MCF 10A (cell line): Measurements from ENCODE around the gene MGAT5B. TPM values are rescaled to one million over a fixed set of nuclear protein-coding genes. Genes with fewer than 3 reads are reported as not detected.

Experiments
- BruUV-seq: library from RNA; stranded (reverse); fragments of 400-500 nt; replicated peaks from 2 replicates; lab custom pipeline; 2021; lab: Mats Ljungman, UMichigan
- CTCF ChIA-PET: fragments of 300-600 bp; sonication (Branson Sonifier 250); formaldehyde crosslinking; extraction: SDS; loops from one replicate; lab custom pipeline; 2021; ENCODE audit warnings: antibody characterized with exemption, inconsistent platforms; lab: Yijun Ruan, JAX
- POLR2A ChIA-PET: fragments of 300-600, 350-650 bp; sonication (Branson Sonifier 250); formaldehyde crosslinking; extraction: SDS; loops from one replicate; lab custom pipeline; 2020; ENCODE audit warnings: antibody characterized with exemption, inconsistent platforms; lab: Yijun Ruan, JAX
- DNase-seq: peaks from one replicate; pipeline ENCODE4 v3.0.0-alpha.2; 2018; ENCODE audit not compliant: unreplicated experiment
- H3K27ac Mint-ChIP-seq: one replicate; pipeline ENCODE4 v1.8.0; 2022; ENCODE audit warnings: mild to moderate bottlenecking, low read depth, mixed read lengths; ENCODE audit not compliant: unreplicated experiment
- H3K27me3 Mint-ChIP-seq: one replicate; pipeline ENCODE4 v1.8.0; 2022; ENCODE audit warnings: mixed read lengths; ENCODE audit not compliant: insufficient read depth, unreplicated experiment
- H3K36me3 Mint-ChIP-seq: one replicate; pipeline ENCODE4 v1.8.0; 2022; ENCODE audit warnings: mild to moderate bottlenecking, moderate library complexity, mixed read lengths; ENCODE audit not compliant: insufficient read depth, unreplicated experiment
- H3K4me1 Mint-ChIP-seq: one replicate; pipeline ENCODE4 v1.8.0; 2022; ENCODE audit warnings: mixed read lengths; ENCODE audit not compliant: insufficient read depth, unreplicated experiment
- H3K4me3 Mint-ChIP-seq: one replicate; pipeline ENCODE4 v1.8.0; 2022; ENCODE audit warnings: mild to moderate bottlenecking, moderate library complexity, mixed read lengths; ENCODE audit not compliant: unreplicated experiment
- H3K9me3 Mint-ChIP-seq: one replicate; pipeline ENCODE4 v1.8.0; 2022; ENCODE audit warnings: mixed read lengths; ENCODE audit not compliant: unreplicated experiment
- intact Hi-C: fragments of 100-400 bp; cut with micrococcal nuclease; formaldehyde crosslinking; loops from 2 replicates; pipeline ENCODE4 v1.14.1; 2022
- total RNA-seq: library from RNA; stranded (reverse); gene quantifications from 2 replicates; pipeline ENCODE4 v1.2.3, GENCODE V29; 2022
- TF ChIP-seq, protein P1 (sequence below): fragments of 200-600 bp; IDR thresholded peaks from one replicate; pipeline ENCODE4 v1.8.0; 2022; ENCODE audit warnings: antibody characterized with exemption, mild to moderate bottlenecking; ENCODE audit not compliant: unreplicated experiment

Gene MGAT5B
- total RNA-seq, 1 experiment from 2014 or later, result 1.7 TPM

DNA sequence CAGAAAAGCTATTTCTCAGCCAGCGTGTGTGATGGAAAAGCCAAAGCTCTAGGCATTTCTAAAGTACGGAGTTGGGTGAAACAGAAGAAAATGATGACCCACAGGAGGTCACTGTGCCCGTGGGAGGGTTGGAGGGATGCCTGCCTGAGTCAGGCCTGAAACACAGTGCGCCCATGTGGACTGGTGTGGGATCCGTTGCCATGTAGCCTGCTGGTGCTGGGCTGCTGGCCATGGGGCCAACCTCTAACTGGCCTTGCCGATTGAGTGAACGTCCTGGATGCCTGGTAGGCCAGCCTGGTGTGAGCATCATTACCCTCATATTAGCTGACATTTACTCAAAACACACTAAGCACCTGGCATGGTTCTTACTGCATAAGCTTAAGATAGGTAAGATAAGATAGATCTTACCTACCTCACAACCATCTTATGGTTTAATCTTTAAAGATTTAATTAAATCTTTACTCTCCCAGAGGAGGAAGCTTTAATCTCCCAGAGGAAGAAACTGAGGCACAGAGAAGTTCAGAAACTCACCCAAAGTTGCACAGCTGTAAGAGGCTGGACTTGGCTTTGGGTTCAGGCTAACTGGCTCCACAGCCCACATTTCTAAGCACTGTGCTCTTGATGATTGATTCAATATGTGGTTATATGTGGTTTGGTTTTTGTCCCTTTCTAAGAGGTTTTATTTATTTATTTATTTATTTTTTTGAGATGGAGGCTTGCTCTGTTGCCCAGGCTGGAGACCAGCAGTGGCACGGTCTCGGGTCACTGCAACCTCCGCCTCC lies 15.7 kb downstream of the MGAT5B start:
- TF ChIP-seq, protein P1, sequence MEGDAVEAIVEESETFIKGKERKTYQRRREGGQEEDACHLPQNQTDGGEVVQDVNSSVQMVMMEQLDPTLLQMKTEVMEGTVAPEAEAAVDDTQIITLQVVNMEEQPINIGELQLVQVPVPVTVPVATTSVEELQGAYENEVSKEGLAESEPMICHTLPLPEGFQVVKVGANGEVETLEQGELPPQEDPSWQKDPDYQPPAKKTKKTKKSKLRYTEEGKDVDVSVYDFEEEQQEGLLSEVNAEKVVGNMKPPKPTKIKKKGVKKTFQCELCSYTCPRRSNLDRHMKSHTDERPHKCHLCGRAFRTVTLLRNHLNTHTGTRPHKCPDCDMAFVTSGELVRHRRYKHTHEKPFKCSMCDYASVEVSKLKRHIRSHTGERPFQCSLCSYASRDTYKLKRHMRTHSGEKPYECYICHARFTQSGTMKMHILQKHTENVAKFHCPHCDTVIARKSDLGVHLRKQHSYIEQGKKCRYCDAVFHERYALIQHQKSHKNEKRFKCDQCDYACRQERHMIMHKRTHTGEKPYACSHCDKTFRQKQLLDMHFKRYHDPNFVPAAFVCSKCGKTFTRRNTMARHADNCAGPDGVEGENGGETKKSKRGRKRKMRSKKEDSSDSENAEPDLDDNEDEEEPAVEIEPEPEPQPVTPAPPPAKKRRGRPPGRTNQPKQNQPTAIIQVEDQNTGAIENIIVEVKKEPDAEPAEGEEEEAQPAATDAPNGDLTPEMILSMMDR, result no peak
- Mint-ChIP-seq H3K27me3 (no peaks in the 10 kb centered on the region), H3K27ac (no peak overlapping the region), H3K9me3 (no peaks in the 10 kb centered on the region), H3K4me1 (no peaks in the 10 kb centered on the region), H3K4me3 (no peak overlapping the region), H3K36me3 (peaks cover 5% of the 10 kb centered on the region)
- BruUV-seq, result no TSS peak
- POLR2A ChIA-PET, result no interaction called here
- CTCF ChIA-PET, result interaction anchor here (0.9 kb wide), 1 partner anchor 172 kb away, joined by 3 read pairs; no protein-coding TSS in a partner anchor
- no peak for DNase-seq
- intact Hi-C loops, result no loop called here

DNA sequence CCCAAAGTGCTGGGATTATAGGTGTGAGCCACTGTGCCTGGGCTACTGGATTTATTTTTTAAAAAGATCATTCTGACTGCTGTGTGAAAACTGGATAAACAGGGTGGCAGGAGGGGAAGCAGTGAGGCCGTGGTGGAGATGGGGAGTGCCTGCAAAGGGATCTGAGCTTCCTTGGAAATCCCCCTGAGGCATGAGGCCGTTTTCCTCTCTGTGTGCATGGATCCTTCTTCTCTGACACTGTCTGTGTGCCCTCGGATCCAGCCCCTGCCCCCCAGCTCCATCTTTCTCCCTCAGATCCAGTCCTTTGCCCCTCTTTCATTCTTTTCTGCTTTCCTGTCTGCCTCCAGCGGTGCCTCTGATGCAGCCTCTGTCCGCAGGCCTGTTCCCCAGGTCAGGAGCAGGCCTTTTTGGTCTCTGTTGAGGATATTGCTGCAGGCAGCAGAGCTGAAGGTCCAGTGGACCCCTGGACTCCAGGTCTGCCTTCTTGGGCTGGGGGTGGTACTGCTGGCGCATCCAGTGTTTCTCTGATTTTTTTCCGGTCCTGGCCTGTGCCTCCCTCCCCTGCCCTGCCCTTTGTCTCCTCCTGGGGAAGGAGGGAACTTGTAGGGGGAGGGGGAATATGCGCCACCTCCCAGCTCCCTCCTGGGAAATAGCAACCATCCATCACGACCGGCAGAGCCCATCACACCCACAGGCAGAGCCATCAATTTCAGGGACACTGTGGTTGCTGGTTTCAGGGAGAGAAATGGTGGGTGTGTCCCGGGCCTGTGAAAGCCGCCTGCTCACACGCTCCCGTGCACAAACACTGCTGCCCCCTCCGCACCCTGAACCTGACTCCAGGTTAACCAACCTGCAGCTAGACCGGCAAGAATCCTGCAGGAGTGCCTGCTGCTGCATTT lies 17.0 kb downstream of the MGAT5B start:
- Mint-ChIP-seq H3K4me1 (no peaks in the 10 kb centered on the region), H3K27ac (no peak overlapping the region), H3K27me3 (no peaks in the 10 kb centered on the region), H3K36me3 (peaks cover 5% of the 10 kb centered on the region), H3K4me3 (no peak overlapping the region), H3K9me3 (no peaks in the 10 kb centered on the region)
- intact Hi-C loops, result no loop called here
- TF ChIP-seq, protein P1, result no peak
- ChIA-PET CTCF (interaction anchor here (0.7 to 0.8 kb wide), 2 partner anchors 17 to 172 kb away, joined by 3 to 5 read pairs; partner anchors contain the start of gene MGAT5B), POLR2A (interaction anchor here (0.6 kb wide), 1 partner anchor 402 kb away, joined by 4 read pairs; no protein-coding TSS in a partner anchor)
- DNase-seq, result no peak
- BruUV-seq, result no TSS peak

DNA sequence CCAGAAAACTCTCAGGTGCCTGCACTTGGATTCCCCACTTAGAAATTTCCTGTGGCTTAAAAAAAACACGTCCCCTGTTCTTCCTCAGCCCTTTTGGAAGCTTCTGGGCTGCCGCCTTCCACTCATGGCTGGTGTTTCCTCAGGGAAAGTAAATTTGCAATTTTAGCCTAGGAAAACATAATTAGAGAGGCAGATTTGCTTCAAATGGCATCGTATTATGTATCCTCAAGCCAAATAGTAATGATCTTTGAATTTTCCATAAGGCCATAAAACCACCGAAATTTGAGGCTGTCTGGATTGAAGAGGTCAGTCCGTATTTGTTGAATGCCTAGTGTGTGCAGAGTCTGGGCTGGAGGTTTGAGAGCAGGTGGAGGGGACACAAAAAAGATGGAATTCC lies 17.7 kb downstream of the MGAT5B start:
- Mint-ChIP-seq H3K4me3 (no peak overlapping the region), H3K27me3 (no peaks in the 10 kb centered on the region), H3K36me3 (peaks cover 5% of the 10 kb centered on the region), H3K4me1 (no peaks in the 10 kb centered on the region), H3K27ac (no peak overlapping the region), H3K9me3 (no peaks in the 10 kb centered on the region)
- intact Hi-C loops, result no loop called here
- no peak for DNase-seq
- ChIA-PET POLR2A (no interaction called here), CTCF (interaction anchor here (0.7 to 0.8 kb wide), 2 partner anchors 18 to 171 kb away, joined by 3 to 5 read pairs; partner anchors contain the start of gene MGAT5B)
- no TSS peak for BruUV-seq
- TF ChIP-seq, protein P1, result no peak

DNA sequence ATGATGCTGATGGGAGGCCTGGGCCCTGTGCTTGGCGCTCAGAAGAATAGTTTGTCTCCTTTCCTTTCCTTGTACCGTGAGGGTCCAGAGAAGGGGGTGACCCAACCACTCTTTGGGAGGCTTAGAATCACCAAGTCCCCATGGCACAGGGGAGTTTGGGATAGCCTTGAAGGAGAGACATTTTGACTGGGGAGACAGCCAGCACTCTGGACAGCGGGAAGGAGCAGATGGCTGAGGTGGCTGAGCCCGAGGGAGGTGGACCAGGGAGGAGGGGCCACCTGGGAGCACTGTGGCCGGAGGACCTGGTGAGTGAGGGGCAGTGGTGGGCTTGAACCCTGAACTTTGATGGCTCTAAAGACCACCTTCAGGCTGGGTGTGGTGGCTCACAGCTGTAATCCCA lies 18.2 kb downstream of the MGAT5B start:
- TF ChIP-seq, protein P1, result no peak
- no peak for DNase-seq
- POLR2A ChIA-PET, result no interaction called here
- no peaks in the 10 kb centered on the region for H3K4me1 Mint-ChIP-seq
- no peak overlapping the region for H3K4me3 Mint-ChIP-seq
- CTCF ChIA-PET, result no interaction called here
- intact Hi-C loops, result no loop called here
- peaks cover 5% of the 10 kb centered on the region for H3K36me3 Mint-ChIP-seq
- no peaks in the 10 kb centered on the region for H3K27me3 Mint-ChIP-seq
- no TSS peak for BruUV-seq
- H3K27ac Mint-ChIP-seq, result no peak overlapping the region
- H3K9me3 Mint-ChIP-seq, result no peaks in the 10 kb centered on the region
